B cell (primary cell): Measurements from ENCODE around the gene NDUFV3.
"Not testable (repeated sequence)": the region's sequence is repeated elsewhere in the genome, so short reads cannot be mapped to it uniquely, and the experiment has no call there.

ENCODE experiments used
- EZH2 ChIP-seq: IDR thresholded peaks from 2 replicates; pipeline ENCODE4 v1.6.1; 2012; ENCODE audit warnings: borderline replicate concordance, low read depth, mild to moderate bottlenecking, moderate library complexity, low read length; ENCODE audit not compliant: insufficient read depth, poor library complexity, severe bottlenecking
- TF ChIP-seq, protein P1 (sequence below): fragments of 200-600 bp; IDR thresholded peaks from one replicate; pipeline ENCODE4 v1.8.0; 2022; ENCODE audit warnings: antibody characterized with exemption, mild to moderate bottlenecking

- TF ChIP-seq, protein P1, sequence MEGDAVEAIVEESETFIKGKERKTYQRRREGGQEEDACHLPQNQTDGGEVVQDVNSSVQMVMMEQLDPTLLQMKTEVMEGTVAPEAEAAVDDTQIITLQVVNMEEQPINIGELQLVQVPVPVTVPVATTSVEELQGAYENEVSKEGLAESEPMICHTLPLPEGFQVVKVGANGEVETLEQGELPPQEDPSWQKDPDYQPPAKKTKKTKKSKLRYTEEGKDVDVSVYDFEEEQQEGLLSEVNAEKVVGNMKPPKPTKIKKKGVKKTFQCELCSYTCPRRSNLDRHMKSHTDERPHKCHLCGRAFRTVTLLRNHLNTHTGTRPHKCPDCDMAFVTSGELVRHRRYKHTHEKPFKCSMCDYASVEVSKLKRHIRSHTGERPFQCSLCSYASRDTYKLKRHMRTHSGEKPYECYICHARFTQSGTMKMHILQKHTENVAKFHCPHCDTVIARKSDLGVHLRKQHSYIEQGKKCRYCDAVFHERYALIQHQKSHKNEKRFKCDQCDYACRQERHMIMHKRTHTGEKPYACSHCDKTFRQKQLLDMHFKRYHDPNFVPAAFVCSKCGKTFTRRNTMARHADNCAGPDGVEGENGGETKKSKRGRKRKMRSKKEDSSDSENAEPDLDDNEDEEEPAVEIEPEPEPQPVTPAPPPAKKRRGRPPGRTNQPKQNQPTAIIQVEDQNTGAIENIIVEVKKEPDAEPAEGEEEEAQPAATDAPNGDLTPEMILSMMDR, result not testable (repeated sequence)
- not testable (repeated sequence) for TF ChIP-seq EZH2
These were observed 44.2 kb downstream of the NDUFV3 start for GRCh38 chr21:42937034-42937940.
